ENCODE data around the gene TEX11. TPM values are rescaled to one million over a fixed set of nuclear protein-coding genes. Genes with fewer than 3 reads are reported as not detected.

Gene TEX11
- total RNA-seq, 4 donors from 2014 or later, result not detected

- no peak for TF ChIP-seq POLR2A (IDR thresholded peaks at IDR 0.05)
- TF ChIP-seq CTCF (IDR thresholded peaks at IDR 0.05), result no peak
- Histone ChIP-seq H3K9me3 (no peaks in the 10 kb centered on the region), H3K27me3 (no peaks in the 10 kb centered on the region), H3K4me1 (no peaks in the 10 kb centered on the region), H3K36me3 (no peaks in the 10 kb centered on the region), H3K27ac (no peak overlapping the region), H3K4me3 (no peak overlapping the region)
- intact Hi-C loops (cut with DNase I), result no loop called here
- WGBS, 2 donors, result 83 to 91% methylated on average over 7 of the region's 7 CpGs
- DNase-seq, result no peak
These were observed 73.9 kb downstream of the TEX11 start for GRCh38 chrX:70834589-70834988.

DNA sequence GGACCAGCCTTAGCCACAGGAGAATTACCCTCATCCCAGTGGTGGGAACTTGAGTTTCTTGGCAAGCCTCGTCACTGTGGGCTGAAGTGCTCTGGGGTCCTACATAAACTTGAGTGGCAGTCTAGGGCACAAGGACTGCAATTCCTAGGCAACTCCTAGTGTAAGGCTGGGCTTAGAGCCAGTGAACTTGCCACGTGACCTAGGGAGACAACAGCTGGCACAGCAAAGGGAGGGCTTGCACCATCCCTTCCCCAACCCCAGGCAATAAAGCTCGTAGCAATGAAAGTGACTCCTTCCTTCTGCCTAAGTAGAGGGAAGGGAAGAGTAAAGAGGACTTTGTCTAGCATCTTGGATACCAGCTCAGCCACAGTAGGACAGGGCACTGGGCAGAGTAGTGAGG, 81.8 kb downstream of the TEX11 start:
- TF ChIP-seq CTCF (IDR thresholded peaks at IDR 0.05) (no peak), POLR2A (IDR thresholded peaks at IDR 0.05) (no peak)
- no peak for DNase-seq
- Histone ChIP-seq H3K4me1 (no peaks in the 10 kb centered on the region), H3K36me3 (no peaks in the 10 kb centered on the region), H3K9me3 (no peaks in the 10 kb centered on the region), H3K27me3 (no peaks in the 10 kb centered on the region), H3K4me3 (no peak overlapping the region), H3K27ac (no peak overlapping the region)
- 43 to 80% methylated on average over 1 of the region's 3 CpGs for WGBS, 2 donors
- intact Hi-C loops (cut with DNase I), result no loop called here

- no peaks in the 10 kb centered on the region for H3K36me3 ChIP-seq
- WGBS, 2 donors, result 71 to 87% methylated on average over 4 of the region's 4 CpGs
- no peaks in the 10 kb centered on the region for H3K9me3 ChIP-seq
- intact Hi-C loops (cut with DNase I), result no loop called here
- no peak for TF ChIP-seq CTCF (IDR thresholded peaks at IDR 0.05)
- TF ChIP-seq POLR2A (IDR thresholded peaks at IDR 0.05), result no peak
- no peak for DNase-seq
- H3K27ac ChIP-seq, result no peak overlapping the region
- no peaks in the 10 kb centered on the region for H3K4me1 ChIP-seq
- H3K4me3 ChIP-seq, result no peak overlapping the region
- H3K27me3 ChIP-seq, result no peaks in the 10 kb centered on the region
These were observed 83.1 kb downstream of the TEX11 start for GRCh38 chrX:70825366-70825765.

- DNase-seq, result no peak
- intact Hi-C loops (cut with DNase I), result no loop called here
- WGBS, 2 donors, result 79 to 84% methylated on average over 8 to 11 of the region's 11 CpGs
These were observed 99.3 kb downstream of the TEX11 start for GRCh38 chrX:70808942-70809940.

More at GRCh38 chrX:70808942-70809940, 99.3 kb downstream of the TEX11 start:
- Histone ChIP-seq H3K4me3 (no peak overlapping the region), H3K4me1 (no peaks in the 10 kb centered on the region), H3K27ac (no peak overlapping the region), H3K27me3 (no peaks in the 10 kb centered on the region), H3K9me3 (no peaks in the 10 kb centered on the region), H3K36me3 (no peaks in the 10 kb centered on the region)
- TF ChIP-seq CTCF (IDR thresholded peaks at IDR 0.05) (no peak), POLR2A (IDR thresholded peaks at IDR 0.05) (no peak)

Measured in esophagus squamous epithelium (tissue), 5 donors.